Left renal cortex interstitium (tissue), 4 donors: ENCODE results near the gene ATP9A. TPM values are rescaled to one million over a fixed set of nuclear protein-coding genes. Genes with fewer than 3 reads are reported as not detected.
"Not testable (repeated sequence)": the region's sequence is repeated elsewhere in the genome, so short reads cannot be mapped to it uniquely, and the experiment has no call there.

Experiments
- DNase-seq, 4 donors: peaks; one replicate each; pipeline ENCODE4 v3.0.0-alpha.2; 2013; ENCODE audit warnings: low read depth in 4 of 4, low spot score in 2 of 4, missing footprints in 1 of 4
- polyA plus RNA-seq, 4 donors: library from polyadenylated mRNA; unstranded; fragments of 120-200 nt; gene quantifications; one replicate each; pipeline ENCODE4 v1.2.1, GENCODE V29; 2013; ENCODE audit not compliant: insufficient read length in 4 of 4

Gene ATP9A
- 10 to 100 TPM; 53.9 to 62.7 (median 57.5) TPM for polyA plus RNA-seq

- DNase-seq: no peak
These were observed at the start of gene ATP9A for GRCh38 chr20:51767867-51768758. ATP9A (minus strand) TSS chr20:51768390; CDS start chr20:51768369, 21 bp downstream.

DNA sequence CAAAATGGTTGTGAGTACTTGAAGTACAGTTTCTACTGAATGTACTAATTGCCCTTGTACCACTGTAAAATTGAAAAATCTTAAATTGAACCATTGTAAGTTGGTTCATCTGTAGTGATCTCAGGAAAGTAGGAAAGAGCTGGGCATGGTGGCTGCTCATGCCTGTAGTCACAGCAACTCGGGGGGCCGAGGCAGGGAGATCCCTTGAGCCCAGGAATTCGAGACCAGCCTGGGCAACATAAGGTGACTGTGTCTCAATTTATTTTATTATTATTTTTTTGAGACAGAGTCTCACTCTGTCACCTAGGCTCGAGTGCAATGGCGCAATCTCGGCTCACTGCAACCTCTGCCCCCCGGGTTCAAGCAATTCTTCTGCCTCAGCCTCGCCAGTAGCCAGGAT lies 48.7 kb upstream of the ATP9A start:
- DNase-seq: not testable (repeated sequence)

DNA sequence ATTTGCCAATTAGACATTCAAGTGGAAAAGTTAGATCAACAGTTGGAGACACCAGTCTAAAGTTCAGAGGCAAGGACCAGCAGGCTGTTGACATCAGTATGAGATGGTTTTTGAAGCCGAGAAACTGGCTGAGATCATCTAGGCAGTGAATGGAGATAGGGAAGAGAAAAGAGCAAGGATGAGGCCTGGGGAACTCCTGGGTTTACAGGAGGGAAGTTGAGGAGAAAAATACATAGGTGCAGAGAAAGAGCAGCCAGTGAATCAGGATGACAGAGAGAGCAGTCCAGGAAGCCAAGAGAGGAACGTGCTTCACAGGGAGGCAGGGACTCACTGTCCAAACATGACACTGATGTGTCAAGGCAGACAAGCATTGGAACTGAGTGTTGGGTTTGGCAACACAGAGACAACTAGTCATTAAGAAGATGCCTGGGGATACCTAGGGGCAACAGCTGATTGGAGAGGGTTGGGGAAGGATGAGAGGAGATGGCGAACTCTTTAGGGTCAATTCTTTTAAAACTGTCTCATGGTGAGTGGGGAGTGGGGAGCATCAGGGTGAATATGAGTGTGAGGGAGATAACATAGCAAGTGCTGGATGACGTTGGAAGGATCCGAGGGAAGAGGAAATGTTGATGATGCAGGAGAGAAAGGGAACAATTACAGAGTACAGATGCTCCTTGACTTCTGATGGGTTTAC lies 47.3 kb upstream of the ATP9A start:
- DNase-seq: no peak

DNA sequence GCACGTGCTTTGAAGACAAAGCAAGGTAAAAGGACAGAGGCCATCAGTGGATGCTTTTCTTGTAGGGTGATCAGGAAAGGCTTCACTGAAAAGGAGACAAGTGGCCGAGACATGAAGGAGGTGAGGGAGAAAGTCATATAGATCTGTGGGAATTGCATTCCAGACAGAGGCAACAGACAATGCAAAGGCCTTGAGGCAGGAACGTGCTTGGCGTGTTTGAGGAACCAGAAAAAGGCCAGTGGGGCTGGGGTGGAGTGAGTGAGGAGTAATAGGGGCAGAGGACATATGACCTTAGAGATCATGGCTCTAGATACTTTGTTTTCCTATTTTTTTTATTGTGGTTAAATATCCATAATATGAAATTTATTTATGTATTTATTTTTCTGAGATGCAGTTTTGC lies 44.7 kb upstream of the ATP9A start:
- DNase-seq: no peak

GRCh38 chr20:51811514-51812128 lies 43.4 kb upstream of the ATP9A start:
- DNase-seq: no peak

- no peak for DNase-seq
These were observed 42.8 kb upstream of the ATP9A start for GRCh38 chr20:51811042-51811355.

- no peak for DNase-seq
These were observed 42.2 kb upstream of the ATP9A start for GRCh38 chr20:51810155-51811041.

DNA sequence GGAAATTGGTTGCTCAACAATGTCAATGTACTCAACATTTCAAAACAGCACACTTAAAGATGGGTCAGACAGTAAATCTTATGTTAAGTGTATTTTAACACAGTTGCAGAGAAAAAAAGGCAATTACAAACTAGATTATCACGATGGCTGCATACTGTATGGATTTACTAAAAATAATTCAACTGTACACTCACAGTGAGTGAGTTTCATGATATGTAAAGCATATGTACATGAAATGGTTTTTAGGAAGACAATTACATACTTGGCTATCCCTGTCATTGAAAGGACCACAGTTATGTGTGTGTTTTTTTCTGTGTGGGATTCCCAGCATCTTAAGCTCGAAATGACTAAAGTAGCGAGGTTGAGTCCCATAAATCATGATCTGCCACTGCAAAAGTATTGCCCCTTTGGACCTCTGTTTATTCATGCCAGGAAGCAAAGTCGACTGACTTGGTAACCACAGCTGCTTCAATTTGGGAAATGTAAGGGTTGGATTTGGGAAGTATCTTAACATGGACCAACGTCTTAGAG lies 39.6 kb upstream of the ATP9A start:
- no peak for DNase-seq

DNA sequence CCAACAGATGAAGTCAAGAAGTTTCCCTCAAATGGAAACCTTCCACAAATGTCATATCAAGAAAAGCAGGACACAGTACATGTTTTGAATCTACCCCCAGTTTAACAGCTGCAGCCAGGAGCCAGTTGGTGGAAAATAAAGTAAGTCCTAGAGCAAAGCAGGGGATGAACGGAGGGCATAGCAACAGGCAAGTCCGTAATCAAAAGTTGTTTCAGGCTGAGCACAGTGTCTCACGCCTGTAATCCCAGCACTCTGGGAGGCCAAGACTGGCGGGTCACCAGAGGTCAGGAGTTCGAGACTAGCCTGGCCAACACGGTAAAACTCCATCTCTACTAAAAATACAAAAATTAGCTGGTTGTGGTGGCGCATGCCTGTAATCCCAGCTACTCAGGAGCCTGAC lies 36.6 kb upstream of the ATP9A start:
- no peak for DNase-seq

- no peak for DNase-seq
These were observed 35.1 kb upstream of the ATP9A start for GRCh38 chr20:51803148-51803854.

- peak in 2 of 4 donors; percentile 26 to 43 for DNase-seq
These were observed 34.1 kb upstream of the ATP9A start, which contains the start of gene SALL4 for GRCh38 chr20:51802170-51802751. SALL4 (minus strand) TSS chr20:51802521; CDS start chr20:51802408, 113 bp downstream.

- no peak for DNase-seq
These were observed 33.6 kb upstream of the ATP9A start for GRCh38 chr20:51801823-51802123.

- peak in 1 of 4 donors; percentile 35 for DNase-seq
These were observed 33.1 kb upstream of the ATP9A start for GRCh38 chr20:51801122-51801822.

- DNase-seq: peak in 1 of 4 donors; percentile 21
These were observed 32.6 kb upstream of the ATP9A start for GRCh38 chr20:51800872-51801121.

DNA sequence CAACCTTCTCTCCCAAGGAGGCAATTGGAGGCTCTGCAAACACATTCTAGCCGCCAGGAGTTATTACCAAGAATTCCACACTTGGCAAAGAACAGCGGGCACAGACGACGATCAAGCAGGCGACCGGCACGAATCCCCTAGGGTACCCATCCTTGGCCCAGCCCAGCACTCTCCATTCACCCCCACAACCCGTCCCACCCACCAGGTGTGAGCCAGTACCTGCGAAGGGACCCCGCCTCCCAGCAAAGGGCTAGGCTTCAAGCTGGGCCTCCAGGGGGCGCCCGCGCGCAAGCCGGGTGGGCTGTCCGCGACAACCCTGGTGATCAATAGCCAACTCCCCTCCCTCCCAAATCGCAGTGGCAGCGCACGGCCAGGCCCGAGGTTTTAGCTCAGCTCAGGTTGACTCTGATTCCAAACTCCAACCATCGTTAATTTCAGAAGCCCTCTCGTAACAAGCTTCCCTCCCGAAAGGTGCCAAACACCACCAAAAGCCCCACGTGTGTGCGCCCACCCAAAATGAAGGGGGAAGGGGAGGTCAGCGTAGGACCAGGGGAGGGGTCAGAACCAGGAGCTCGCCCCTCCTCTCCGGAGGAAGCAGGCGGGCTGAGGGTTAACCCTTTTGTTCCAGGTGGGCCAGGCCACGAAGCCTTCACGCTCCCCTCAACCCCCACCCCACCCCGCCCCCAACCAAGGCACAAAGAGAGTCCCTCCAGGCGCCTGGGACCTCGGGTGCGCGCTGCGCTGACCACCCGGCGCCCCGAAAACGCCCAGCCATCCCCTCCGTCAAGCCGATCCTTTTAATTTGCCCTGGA lies 32.1 kb upstream of the ATP9A start:
- DNase-seq: peak in 2 of 4 donors; percentile 75 to 78

GRCh38 chr20:51799401-51799860 lies 31.2 kb upstream of the ATP9A start:
- DNase-seq: no peak

DNA sequence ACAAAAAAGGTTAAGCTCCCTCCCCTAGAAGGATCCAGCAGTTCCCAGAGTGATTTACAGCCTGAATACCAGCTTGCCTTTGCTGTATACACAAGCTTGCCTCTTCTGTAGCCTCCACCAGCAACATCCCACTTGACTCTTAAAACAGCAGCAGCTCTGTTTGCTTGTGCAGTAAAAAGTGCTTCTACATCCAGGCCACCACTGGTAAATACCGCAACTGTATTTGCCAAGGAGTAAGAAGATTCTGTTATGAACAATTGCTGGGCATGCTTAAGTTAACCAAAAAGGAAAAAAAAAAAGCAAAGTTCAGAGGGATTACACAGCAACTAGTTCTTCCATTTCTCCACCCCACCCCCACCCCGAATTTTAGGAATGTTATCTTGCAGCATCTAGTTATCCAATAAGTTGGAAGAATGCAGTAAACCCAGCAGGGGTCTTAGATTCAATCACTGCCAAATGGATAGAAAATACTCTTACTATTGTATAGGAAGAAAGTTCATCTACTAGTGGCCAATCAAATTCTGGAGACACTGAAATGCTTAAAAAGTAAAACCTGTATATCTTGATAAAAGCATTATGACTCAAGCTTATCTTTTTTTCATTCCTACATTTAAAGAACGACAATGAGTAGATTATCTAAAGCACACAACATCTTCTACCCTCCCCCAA lies 29.3 kb upstream of the ATP9A start:
- no peak for DNase-seq
